Dendritic cell treated with granulocyte-macrophage colony-stimulating factor and Interleukin-4, amounts not matched to agents 40 ng/mL and 50 ng/mL, for 4 days (primary cell): ENCODE measurements around the gene HDAC1.

Source experiments
- H3K27ac Mint-ChIP-seq: one replicate; pipeline ENCODE4 v1.8.0; 2022; ENCODE audit warnings: mild to moderate bottlenecking, mixed read lengths
- H3K27me3 Mint-ChIP-seq: one replicate; pipeline ENCODE4 v1.8.0; 2022; ENCODE audit warnings: mild to moderate bottlenecking, mixed read lengths
- H3K36me3 Mint-ChIP-seq: one replicate; pipeline ENCODE4 v1.8.0; 2022; ENCODE audit warnings: low read depth, mixed read lengths
- H3K4me1 Mint-ChIP-seq: one replicate; pipeline ENCODE4 v1.8.0; 2022; ENCODE audit warnings: low read depth, mixed read lengths
- H3K4me3 Mint-ChIP-seq: one replicate; pipeline ENCODE4 v1.8.0; 2022; ENCODE audit warnings: mild to moderate bottlenecking, moderate library complexity, mixed read lengths
- H3K9me3 Mint-ChIP-seq: one replicate; pipeline ENCODE4 v1.8.0; 2022; ENCODE audit warnings: mixed read lengths
- intact Hi-C: fragments of 100-400 bp; cut with micrococcal nuclease; formaldehyde crosslinking; loops from one replicate; pipeline ENCODE4 v1.15.0; 2022

HDAC1 gene

GRCh38 chr1:32330558-32331151 lies 38.8 kb downstream of the HDAC1 start:
- Mint-ChIP-seq H3K4me3 (no peak overlapping the region), H3K36me3 (peaks cover 84% of the 10 kb centered on the region), H3K27me3 (peaks cover 5% of the 10 kb centered on the region), H3K9me3 (no peaks in the 10 kb centered on the region), H3K27ac (no peak overlapping the region), H3K4me1 (peaks cover 19% of the 10 kb centered on the region)
- intact Hi-C loops, result no loop called here

DNA sequence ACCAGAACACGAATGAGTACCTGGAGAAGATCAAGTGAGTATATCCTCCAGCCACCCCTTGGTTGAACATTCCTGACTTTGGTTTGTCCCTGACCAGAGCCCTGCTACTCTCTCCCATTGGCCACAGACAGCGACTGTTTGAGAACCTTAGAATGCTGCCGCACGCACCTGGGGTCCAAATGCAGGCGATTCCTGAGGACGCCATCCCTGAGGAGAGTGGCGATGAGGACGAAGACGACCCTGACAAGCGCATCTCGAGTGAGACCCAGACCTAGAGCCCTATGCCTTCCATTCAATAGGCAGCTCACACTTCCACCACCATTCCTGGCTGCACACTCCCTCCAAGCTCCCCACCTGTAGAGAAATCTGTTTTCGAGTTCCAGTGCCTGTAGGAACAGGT lies 39.7 kb downstream of the HDAC1 start:
- peaks cover 75% of the 10 kb centered on the region for H3K36me3 Mint-ChIP-seq
- peaks cover 5% of the 10 kb centered on the region for H3K27me3 Mint-ChIP-seq
- intact Hi-C loops, result no loop called here
- H3K4me3 Mint-ChIP-seq, result no peak overlapping the region
- H3K27ac Mint-ChIP-seq, result no peak overlapping the region
- no peaks in the 10 kb centered on the region for H3K9me3 Mint-ChIP-seq
- peaks cover 23% of the 10 kb centered on the region for H3K4me1 Mint-ChIP-seq

DNA sequence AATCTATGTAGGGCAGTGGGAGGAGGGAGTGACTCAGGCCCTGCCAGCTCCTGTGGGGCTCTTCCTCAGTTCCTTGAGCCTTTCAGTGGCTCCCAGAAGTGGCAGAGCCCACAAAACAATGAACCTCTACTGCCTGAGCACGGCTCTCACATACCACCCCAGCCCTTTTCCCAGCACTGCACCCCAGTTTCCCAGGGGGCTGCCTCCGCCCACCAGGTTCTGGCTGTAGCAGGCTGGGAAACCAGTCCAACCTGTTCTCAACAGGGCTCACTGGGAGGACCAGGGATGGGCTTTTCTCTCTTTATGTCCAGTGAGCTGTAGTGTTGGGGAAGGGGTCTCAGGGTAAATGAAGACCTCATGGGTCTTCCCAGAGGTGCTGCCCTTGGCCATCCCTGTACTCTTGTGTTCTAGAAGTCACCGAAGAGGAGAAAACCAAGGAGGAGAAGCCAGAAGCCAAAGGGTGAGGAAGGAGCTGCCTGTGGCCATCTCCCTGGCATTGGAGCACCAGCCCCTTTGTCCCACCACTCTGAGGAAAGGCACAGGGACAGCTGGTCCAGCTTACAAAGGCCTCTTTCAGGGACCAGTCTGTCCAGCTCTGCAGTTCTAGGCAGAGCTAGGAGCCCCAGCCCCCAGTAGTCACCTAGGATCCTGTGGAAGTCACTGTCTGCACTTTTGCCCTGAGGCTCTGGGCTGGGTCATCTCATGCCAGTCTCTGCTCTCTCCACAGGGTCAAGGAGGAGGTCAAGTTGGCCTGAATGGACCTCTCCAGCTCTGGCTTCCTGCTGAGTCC lies 40.6 kb downstream of the HDAC1 start:
- Mint-ChIP-seq H3K36me3 (peaks cover 67% of the 10 kb centered on the region), H3K27ac (no peak overlapping the region), H3K4me3 (no peak overlapping the region), H3K4me1 (peaks cover 33% of the 10 kb centered on the region), H3K9me3 (no peaks in the 10 kb centered on the region), H3K27me3 (peaks cover 5% of the 10 kb centered on the region)
- intact Hi-C loops, result no loop called here

GRCh38 chr1:32333251-32333963 lies 41.5 kb downstream of the HDAC1 start:
- Mint-ChIP-seq H3K27ac (no peak overlapping the region), H3K36me3 (peaks cover 58% of the 10 kb centered on the region)

DNA sequence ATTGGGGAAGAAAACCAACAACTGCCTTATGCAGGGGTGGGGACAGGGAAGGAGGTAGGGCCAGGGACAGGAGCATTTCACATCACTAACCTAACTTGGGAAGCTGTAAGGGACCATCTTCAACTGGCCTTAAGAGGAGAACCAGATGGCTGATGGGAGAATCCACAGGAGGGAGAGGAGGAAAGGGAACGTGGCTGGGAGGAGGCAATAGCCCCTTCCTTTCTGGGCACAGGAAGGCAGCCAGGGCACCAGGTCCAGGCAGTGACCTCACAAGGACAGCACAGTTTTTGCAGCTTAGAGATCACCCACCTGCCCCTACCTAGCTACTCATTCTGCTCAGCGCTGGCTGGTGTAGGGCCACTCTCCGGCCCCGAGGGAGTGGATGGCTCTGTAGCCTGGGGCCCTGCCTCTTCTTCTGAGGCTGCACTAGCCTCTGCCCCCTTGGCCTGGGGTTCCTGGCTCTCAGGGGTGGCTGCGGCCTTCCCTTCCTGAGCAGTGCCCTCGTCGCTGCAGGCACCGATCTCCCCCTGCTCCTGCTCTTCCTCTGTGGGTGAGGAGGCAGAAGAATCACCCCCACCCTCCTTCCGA lies 42.5 kb downstream of the HDAC1 start:
- Mint-ChIP-seq H3K27me3 (peaks cover 5% of the 10 kb centered on the region), H3K27ac (peak overlapping the region; percentile 30), H3K4me1 (peaks cover 51% of the 10 kb centered on the region), H3K36me3 (peaks cover 48% of the 10 kb centered on the region), H3K4me3 (peak overlapping the region; percentile 73), H3K9me3 (no peaks in the 10 kb centered on the region)
- intact Hi-C loops, result no loop called here

More at GRCh38 chr1:32333251-32333963, 41.5 kb downstream of the HDAC1 start:
- Mint-ChIP-seq H3K4me3 (no peak overlapping the region), H3K4me1 (peaks cover 42% of the 10 kb centered on the region), H3K27me3 (peaks cover 5% of the 10 kb centered on the region), H3K9me3 (no peaks in the 10 kb centered on the region)
- intact Hi-C loops, result no loop called here

DNA sequence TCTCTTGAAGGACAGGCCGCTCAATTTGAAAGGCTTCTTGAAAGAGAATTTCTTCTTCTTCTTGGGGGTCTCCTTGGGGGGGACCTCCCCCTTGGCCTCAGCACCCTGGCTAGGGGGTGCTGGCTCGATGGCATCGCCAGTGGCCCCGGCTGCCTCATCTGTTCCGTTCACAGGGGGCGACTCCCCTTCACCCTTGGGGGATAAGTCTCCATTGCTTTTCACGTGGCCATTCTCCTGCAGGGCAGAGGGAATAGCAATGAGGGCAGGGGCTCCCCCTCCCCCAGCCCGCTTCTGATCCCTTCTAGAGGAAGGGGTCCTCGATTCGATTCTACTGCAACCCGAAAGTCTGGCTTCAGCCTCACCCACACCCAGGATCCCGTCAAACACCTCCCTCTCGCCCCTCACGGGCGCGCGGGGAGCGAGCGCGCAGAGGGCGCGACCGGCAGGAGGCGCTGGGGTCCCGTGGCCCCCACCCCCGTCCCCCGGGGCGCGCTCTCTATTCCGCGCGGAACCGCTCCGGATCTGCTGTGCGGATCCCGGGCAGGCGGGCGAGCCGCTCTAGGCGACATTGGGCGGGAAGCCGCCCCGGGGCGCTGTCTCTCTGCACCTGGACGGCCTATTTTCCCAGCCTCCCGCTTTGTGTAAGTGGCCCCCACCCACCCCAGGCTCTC lies 43.1 kb downstream of the HDAC1 start:
- H3K4me3 Mint-ChIP-seq, result peak overlapping the region; percentile 73
- H3K27ac Mint-ChIP-seq, result peak overlapping the region; percentile 30
- H3K27me3 Mint-ChIP-seq, result peaks cover 5% of the 10 kb centered on the region
- H3K36me3 Mint-ChIP-seq, result peaks cover 42% of the 10 kb centered on the region
- no peaks in the 10 kb centered on the region for H3K9me3 Mint-ChIP-seq
- peaks cover 58% of the 10 kb centered on the region for H3K4me1 Mint-ChIP-seq
- intact Hi-C loops, result loop anchor here (1.0 kb wide), 1 partner anchor 37 kb away; no protein-coding TSS in a partner anchor

DNA sequence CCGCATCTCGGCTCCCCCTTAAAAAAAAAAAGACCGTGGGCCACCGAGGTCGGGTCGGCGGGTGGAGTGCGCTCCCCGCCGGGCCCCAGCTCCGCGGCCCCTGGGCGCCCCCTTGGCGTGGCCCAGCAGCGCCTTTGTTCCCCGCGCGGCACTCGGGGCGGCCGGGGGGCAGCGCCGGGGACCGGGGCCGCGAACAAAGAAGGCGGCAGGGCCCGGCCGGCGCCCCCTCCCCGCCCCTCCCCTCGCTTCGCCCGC lies 43.6 kb downstream of the HDAC1 start:
- intact Hi-C loops, result loop anchor here (1.0 kb wide), 1 partner anchor 37 kb away; no protein-coding TSS in a partner anchor
- H3K36me3 Mint-ChIP-seq, result peaks cover 37% of the 10 kb centered on the region
- H3K9me3 Mint-ChIP-seq, result no peaks in the 10 kb centered on the region
- H3K27me3 Mint-ChIP-seq, result peaks cover 5% of the 10 kb centered on the region
- H3K4me1 Mint-ChIP-seq, result peaks cover 62% of the 10 kb centered on the region
- H3K4me3 Mint-ChIP-seq, result peak overlapping the region; percentile 73
- H3K27ac Mint-ChIP-seq, result no peak overlapping the region

- H3K27ac Mint-ChIP-seq, result peak within 1 kb of the TSS; percentile 80
- H3K4me3 Mint-ChIP-seq, result peak within 1 kb of the TSS; percentile 73
- H3K27me3 Mint-ChIP-seq, result peaks cover 5% of the 10 kb centered on the region
- intact Hi-C loops, result loop anchor here (1.0 kb wide), 1 partner anchor 36 kb away; no protein-coding TSS in a partner anchor
- H3K9me3 Mint-ChIP-seq, result no peaks in the 10 kb centered on the region
- peaks cover 32% of the 10 kb centered on the region for H3K36me3 Mint-ChIP-seq
- H3K4me1 Mint-ChIP-seq, result peaks cover 64% of the 10 kb centered on the region
Measured at GRCh38 chr1:32335790-32336590, 44.1 kb downstream of the HDAC1 start, which contains the start of gene MARCKSL1. Gene MARCKSL1, minus strand, starts transcription at chr1:32336233. Its CDS starts 200 bp downstream, at chr1:32336033.

DNA sequence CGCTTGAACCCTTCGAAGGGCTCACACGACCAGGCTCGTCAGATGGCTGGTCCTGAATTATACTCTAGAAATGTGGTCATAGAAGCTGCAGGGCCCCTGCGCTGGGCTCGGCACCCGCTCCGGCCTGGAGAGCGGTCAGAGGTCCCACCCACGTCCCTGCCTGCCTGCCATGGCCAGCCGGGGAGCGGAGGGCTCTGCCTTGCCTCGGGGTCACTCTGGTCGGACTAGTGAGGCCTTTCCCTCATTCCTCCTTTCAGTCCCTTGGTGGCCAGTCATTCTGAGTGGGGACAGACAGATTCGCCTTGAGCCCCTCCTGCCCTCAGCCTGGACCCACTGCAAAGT lies 44.7 kb downstream of the HDAC1 start:
- H3K27ac Mint-ChIP-seq, result peak overlapping the region; percentile 80
- H3K4me1 Mint-ChIP-seq, result peaks cover 64% of the 10 kb centered on the region

GRCh38 chr1:32336963-32337675 lies 45.2 kb downstream of the HDAC1 start:
- Mint-ChIP-seq H3K27ac (peak overlapping the region; percentile 80), H3K4me3 (peak overlapping the region; percentile 52), H3K27me3 (peaks cover 5% of the 10 kb centered on the region), H3K4me1 (peaks cover 66% of the 10 kb centered on the region), H3K36me3 (peaks cover 21% of the 10 kb centered on the region), H3K9me3 (no peaks in the 10 kb centered on the region)
- intact Hi-C loops, result no loop called here

More for the DNA sequence above, 44.7 kb downstream of the HDAC1 start:
- Mint-ChIP-seq H3K4me3 (peak overlapping the region; percentile 52), H3K27me3 (peaks cover 5% of the 10 kb centered on the region), H3K36me3 (peaks cover 26% of the 10 kb centered on the region), H3K9me3 (no peaks in the 10 kb centered on the region)
- intact Hi-C loops, result no loop called here

DNA sequence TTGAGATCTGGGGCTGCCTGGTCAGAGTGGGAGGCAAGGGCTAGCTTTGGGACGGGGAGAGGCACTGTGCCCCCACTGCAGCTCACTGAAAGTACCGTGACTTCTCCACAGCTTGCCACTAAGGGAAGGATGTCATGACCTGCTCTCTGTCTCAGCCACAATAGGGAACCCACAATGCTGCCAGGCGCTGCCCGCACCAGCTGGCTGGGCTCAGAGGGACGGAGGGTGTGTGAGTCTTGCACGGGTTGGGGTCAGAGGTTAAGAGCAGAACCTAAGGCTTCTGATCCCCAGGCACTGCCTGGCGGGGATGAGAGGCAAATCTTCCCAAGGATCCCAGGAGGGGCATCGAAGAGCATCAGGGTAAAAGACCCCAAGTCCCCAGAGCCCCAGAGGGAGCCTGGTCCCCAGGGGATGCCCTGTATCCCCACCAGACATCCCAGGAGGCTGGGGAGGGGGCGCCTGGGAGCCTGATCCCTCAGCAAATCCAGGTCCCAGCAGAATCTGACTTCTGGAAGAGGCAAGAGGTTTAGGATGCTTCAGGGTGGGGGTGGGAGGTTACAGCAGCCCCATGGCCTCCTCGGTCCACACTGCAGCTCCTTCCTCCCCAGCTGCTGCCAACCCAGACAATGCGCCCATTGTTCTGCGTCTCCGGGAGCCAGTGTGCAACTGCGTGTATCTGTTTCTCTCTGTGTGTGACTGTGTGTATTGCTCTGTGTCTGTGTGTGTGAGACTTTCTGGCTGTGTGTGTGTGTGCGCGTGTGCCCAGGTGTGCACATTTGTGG lies 46.2 kb downstream of the HDAC1 start:
- H3K9me3 Mint-ChIP-seq, result no peaks in the 10 kb centered on the region
- peak overlapping the region; percentile 52 for H3K4me3 Mint-ChIP-seq
- intact Hi-C loops, result no loop called here
- peaks cover 12% of the 10 kb centered on the region for H3K36me3 Mint-ChIP-seq
- peak overlapping the region; percentile 80 for H3K27ac Mint-ChIP-seq
- peaks cover 5% of the 10 kb centered on the region for H3K27me3 Mint-ChIP-seq
- H3K4me1 Mint-ChIP-seq, result peaks cover 73% of the 10 kb centered on the region

- Mint-ChIP-seq H3K36me3 (peaks cover 6% of the 10 kb centered on the region), H3K4me1 (peaks cover 69% of the 10 kb centered on the region), H3K9me3 (no peaks in the 10 kb centered on the region), H3K27ac (peak overlapping the region; percentile 80), H3K4me3 (no peak overlapping the region), H3K27me3 (peaks cover 11% of the 10 kb centered on the region)
- intact Hi-C loops, result loop anchor here (1.0 kb wide), 1 partner anchor 13 kb away; no protein-coding TSS in a partner anchor
Measured at GRCh38 chr1:32338637-32339145, 46.8 kb downstream of the HDAC1 start.
